ENCODE data around the gene LTBR.
A peak's percentile ranks its signal among the peaks of the same experiment; 100 is the strongest.

Gene LTBR

DNA sequence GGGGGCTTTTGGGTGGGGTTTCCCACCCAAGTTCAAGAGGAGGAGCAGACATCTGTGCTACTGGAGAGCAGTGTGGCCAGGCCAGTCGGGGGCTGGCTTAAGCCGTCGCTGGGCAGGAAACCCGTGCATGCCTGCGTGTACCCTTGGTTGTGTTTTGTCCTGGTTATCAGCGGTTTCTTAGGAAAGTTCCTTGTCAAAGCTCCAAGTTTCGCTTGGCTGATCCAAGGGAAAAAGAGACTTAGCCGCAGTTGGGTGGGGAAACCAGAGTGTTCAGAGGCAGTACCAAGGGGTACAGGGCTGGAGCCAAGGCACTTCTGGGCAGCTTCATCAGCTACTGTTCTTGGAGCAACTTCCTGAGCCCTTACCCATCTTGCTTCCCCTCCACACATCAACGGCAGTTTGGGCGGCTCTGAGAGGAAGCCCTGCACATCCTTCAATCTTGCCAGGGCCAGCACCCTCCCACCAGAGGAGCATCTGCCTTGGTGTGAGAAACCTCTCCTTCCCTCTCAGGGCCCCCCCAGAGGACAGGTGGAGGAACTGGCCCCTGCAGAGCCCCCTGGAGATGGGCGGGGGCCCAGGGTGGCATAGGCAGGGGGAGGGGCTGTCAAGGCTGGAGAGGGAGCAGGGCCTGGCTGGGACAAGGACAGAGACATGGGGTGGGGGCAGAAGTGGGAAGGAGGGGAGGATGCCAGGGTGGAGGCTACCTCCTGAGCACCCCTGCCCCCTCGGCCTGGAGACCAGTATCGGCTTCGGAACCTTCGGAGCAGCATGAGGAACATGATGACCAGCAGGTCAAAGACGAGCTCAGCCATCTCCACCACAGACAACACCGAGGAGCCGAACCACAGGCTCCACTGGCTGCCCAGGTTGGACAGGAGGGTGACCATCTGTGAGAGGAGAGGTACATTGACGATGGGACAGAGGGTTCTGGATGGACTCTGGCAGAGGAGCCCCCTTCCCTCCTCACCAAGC is 36.3 kb upstream of the LTBR start:
- DNase-seq, result peak; percentile 82

DNA sequence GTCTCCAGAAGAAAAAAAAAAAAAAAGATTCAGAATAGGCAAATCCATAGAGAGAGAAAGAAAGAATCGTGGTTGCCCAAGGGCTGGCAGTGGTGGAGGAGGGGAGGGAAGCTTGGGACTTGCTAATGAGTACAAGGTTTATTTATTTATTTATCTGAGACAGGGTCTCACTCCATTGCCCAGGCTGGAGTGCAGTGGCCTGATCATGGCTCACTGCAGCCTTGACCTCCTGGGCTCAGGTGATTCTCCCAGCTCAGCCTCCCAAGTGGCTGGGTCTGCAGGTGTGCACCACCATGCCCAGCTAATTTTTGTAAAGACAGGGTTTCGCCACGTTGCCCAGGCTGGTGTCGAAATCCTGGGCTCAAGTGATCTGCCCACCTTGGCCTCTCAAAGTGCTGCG is 32.3 kb upstream of the LTBR start:
- no peak for DNase-seq

DNA sequence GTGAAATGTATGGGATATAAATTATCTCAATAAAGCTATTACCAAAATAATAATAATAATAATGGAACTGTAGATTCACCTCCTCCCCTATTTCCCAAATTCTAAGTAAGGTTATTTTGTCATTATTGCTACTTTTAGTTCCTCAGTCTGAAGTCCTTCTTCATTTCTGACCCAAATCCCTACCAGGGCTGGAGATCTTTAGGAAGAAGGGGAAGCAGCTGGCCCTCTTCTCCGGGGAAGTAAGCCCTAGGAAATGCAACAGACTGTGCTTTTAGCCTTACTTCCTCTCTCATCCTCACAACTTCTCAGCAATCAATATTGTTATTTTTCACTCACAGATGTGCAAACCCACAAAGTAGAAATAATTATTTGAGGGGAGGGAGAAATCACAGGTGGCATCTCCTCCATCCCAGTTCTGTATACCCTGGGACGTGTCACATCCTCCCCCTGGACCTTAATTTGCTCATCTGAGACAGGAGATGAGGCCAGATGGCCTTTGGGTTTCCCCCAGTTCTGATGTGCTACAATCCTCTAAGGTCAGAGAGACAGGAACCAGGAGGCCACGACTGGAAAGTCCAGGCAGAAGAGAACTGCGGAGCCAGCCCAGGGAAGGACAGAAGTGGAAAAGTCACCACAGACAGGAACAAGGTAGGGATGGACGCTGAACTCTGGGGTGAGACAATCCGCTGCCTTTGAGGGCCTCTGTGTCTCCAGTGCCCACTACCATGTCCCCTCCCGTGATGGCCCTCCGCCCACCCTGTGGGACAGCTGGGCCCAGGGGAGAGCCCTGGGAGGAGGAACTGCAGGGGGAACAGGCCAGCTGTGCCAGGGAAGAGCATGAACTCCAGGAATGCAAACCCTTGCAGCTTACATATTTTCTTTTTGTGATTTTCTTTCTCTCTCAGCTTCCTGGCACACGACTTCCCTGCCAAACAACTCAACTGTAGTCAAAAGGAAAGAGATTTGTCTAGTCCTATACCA is 31.5 kb upstream of the LTBR start:
- DNase-seq, result no peak

DNA sequence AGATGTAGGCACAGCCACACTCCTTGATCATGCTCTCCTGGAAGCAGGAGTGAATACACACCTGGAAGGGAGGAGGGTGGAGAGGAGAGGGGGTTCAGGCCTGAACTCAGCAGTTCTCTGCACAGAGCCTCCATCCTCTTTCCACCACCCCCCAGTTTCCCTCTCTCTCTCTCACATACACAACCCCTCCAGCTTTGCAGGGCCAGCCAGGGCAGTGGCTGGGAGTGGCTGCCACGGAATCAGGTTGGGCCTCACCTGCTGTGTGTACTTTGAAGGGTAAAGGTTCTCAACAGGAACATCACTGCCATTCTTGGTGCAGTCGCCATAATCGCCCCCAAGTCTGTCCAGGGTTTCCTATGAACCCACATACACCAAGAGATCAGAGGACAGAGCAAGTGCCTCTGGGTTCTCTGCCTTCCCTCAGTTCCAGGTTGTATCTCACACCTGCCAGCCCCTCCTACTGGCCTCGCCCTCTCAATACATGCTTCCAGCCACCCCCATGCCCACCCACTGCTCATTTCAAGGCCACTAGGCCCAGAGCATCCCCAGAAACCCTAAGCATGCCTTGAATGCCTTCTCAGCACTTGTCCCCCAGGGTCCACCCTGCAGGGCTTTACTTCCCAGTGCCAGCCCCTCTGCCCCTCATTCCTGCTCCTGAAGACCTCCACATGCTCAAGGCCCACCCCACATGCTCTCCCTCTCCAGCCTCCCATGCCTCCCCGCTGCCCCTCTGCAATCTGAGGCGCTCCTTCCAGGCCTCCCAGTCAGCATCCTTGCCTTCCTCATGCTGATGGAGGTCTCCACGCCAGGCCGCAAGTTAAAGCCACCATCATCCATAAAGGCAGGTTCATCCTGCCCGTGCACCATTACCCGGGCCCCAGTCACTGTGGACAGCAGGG is 29.2 kb upstream of the LTBR start:
- no peak for DNase-seq

DNA sequence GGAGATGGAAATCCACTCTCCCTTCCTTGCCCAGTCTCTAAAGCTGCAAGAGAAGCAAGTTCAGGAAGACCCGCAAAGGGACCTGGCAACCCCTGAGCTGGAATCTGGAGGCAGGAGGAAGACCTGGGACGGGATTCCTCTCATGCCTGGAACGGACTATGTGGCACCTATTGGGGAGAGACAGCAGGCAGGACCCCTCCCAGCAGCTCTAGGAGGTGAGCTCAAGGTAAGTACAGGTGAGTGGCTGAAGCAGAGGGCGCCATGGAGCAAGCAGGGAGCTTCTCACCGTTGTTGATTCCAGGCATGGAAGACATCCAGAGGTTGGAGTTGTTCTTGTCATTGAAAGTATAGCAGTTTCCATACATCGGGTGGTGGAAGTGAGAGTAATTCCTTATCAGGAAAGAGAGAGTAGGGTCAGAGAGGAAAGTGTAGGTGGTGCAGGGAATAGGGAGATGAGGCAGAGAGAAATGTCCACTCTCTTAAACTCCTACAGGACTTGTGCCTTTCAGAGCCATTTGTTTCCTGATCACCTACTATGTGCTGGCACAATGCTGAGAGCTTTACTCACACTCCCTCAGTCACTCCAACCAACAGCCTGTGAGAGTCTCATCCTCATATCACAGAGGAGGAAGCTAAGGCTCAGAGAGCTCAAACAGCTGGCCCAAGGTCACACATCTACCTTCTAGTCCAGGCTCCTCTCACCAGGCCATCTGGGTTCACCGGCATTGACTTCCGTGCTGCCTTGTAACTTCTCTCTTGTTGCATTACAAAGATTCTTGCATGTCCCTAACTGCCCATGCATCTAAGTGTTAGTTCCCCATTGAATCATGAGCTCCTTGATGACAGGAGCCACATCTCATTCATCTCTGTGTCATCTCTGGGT is 28.2 kb upstream of the LTBR start:
- DNase-seq, result no peak

DNA sequence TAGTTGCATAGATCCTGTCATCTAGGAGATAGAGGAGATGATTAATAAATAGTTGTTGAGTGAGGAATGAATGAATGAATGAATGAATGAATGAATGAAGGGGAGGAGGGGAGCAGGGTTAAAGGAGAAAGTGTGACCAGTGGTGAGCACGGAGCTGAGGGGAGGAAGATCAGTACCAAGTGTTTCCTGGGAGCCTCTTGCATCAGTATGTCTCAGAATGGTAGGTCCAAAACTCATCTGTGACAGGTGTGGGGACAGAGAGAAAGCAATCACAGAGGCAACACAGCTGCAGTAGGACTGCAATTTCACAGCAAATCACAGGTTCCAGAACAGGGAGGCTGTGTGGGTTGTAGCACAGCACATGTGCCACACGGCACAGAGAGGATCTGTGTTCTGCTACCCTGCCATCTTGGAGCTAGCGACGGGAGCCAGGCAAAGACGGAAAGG is 27.6 kb upstream of the LTBR start:
- DNase-seq, result no peak

DNA sequence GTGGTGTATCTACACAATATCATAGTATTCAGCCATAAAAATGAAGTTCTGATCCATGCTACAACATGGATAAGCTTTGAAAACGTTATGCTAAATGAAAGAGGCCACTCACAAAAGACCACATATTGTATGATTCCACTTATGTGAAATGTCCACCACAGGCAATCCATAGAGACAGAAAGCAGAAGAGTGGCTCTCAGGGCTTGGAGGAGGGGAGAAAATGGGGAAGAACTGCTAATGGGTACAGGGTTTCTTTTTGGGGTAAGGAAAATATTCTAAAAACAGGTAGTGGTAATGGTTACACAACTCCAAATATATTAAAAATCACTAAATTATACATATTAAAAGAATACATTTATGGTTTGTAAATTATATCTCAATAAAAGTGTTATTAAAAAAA is 25.1 kb upstream of the LTBR start:
- no peak for DNase-seq

DNA sequence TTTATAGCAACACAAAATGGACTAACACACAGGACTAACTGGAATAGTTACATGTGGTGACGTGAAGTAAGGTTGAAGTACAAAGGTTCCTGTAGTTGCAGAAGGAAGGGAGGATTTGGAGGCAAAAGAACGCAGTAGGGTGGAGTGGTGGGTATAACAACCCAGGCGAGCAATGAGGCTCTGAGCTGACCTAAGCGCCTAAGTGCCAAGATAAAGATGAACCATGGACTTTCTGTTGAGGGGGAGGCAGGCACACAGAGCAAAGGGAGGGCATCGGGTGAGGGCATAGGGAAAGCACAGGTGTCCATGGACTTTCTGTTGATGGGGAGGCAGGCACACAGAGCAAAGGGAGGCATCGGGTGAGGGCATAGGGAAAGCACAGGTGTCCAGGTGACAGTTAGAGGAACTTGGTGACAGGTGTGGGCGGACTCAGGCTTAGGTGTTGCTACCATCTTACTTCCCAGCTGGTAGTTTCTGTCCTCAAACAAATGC is 23.8 kb upstream of the LTBR start:
- DNase-seq, result no peak

DNA sequence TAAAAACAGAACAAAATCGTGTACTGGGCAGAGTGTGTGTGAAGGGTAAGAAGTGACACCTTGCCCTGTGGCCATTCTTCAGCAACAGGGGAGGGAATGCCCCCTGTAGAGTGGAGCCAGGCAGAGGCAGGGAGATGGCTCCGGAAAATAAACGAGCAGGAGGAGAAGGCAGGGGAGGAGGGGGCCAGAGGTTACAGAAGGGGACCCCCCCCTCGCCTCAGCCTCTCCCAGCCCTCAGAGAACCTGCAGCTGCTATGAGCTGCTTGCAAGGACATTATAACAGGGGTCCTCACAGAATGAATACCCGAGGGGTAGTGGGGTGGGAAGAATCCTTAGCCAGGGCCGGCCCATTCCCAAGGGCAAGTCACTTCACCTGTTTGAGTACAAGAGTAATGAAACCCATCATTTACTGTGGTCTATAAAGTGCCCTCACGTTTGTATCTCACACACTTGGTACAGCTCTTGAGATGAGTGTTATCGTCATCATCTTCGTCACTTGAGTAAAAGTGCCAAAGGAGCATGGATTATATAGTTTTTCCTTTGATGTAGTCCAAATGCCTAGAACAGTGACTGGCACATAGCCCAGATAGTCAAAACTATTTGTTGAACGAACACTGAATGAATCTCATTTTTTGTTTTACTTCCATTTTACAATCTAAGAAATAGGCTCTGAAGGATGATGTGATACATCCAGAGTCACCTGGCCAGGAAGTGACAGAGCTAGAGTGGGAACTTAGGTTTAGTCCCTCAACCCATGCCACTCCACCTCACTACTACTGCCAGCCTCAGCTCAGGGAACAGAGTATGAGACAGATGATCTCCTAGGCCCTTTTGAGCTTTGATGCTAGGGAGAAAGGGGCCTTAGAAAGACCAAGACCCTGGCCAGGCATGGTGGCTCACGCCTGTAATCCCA is 23.1 kb upstream of the LTBR start:
- DNase-seq, result no peak

DNA sequence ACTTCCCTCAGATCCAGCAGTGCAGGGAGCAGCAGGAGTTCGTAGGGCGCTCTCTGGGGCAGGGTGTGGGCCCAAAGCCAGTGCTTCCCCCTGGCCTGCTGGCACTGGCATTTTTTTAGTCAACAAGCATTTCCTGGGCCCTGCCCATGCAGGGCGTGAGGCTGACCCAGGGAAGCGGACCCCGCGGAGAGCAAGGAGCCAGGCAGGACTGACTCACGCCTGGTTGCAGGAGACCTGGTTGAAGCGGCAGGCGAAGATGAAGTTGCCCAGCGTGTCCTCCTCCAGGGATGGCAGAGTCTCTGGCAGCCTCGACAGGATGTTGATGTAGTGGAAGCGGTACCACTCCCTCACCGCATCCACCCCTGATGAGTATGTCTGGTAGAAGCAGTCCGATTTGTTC is 22.1 kb upstream of the LTBR start:
- DNase-seq, result no peak

DNA sequence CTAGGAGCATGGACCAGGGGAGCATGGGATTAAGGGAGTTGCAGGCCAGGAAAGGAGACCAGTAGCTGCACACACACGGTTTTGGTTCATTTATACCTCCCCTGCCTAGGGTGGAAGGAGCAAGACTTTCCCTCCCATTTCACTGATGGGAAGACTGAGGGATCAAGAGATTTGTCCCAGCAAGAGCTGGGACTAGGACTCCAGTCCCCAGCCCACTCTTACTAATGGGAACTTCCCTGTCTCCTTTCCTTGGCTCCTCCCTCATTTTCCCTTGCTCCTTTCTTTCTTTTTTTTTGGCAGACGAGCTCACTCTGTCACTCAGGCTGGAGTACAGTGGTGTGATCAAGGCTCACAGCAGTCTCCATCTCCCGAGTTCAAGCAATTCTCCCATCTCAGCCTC is 21.6 kb upstream of the LTBR start:
- DNase-seq, result no peak

DNA sequence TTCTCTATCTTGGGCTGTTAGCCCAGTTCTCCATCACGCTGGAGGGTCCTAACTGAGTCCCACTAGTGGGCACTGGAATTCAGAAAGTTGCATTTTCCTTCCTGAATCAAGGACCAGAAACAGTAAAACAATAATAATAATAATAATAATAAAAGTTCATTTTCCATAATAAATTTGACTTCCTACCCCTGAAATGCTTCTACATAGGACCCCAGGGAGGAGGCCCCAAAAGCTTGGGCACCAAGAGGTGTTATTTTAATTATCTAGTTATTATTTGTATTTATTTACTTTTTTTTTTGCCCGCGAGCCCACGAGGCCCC is 21.0 kb upstream of the LTBR start:
- DNase-seq, result no peak

DNA sequence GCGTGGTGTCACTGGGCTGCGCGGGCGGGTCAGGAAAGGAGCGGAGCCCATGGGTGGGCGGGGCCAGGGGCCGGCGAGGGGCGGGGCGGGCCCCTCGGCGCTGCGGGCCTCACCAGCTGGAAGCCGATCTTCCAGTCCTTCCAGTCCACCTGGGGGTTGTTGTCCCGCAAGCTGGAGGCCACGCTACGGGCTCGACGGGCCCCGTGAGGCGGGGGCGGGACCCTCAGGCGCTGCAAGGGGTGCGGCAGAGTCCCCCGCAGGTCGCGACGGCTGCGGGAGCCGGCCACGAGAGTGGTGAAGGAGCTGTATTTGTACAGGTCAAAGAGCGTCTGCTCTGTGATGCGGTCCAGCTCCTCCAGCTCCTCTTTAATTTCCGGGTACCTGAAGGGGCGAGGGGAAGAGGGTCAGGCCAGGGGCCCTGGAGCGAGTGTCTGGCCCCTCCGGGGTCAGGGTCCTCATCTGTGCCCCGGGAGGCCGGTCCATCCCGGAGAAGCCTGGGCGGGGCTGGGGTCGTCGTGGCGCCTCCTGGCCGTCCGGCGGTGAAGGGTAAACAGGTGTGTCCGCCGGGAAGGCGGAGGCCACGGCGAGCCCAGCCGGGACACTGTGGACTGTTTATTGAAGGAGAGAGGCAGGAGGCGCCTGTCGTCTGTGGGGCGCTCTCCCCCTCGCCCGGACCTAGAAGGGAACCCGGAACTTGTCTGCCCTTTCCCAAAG is 20.5 kb upstream of the LTBR start:
- DNase-seq, result no peak

DNA sequence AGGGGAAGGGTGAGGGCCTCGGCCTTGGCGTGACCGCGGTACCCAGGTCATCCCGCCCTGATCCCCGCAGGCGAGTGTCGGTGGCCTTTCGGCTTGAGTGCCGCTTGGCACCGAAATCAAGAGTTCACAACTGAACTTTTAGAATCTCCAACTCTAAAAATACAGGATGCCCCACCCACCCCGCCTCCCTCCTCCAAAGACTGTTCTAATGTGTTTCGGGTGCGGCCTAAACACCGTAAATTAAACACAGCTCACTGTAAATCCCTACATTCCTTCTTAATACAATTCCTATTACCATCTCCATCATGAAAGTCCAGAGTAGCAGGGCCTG is 20.0 kb upstream of the LTBR start:
- no peak for DNase-seq

DNA sequence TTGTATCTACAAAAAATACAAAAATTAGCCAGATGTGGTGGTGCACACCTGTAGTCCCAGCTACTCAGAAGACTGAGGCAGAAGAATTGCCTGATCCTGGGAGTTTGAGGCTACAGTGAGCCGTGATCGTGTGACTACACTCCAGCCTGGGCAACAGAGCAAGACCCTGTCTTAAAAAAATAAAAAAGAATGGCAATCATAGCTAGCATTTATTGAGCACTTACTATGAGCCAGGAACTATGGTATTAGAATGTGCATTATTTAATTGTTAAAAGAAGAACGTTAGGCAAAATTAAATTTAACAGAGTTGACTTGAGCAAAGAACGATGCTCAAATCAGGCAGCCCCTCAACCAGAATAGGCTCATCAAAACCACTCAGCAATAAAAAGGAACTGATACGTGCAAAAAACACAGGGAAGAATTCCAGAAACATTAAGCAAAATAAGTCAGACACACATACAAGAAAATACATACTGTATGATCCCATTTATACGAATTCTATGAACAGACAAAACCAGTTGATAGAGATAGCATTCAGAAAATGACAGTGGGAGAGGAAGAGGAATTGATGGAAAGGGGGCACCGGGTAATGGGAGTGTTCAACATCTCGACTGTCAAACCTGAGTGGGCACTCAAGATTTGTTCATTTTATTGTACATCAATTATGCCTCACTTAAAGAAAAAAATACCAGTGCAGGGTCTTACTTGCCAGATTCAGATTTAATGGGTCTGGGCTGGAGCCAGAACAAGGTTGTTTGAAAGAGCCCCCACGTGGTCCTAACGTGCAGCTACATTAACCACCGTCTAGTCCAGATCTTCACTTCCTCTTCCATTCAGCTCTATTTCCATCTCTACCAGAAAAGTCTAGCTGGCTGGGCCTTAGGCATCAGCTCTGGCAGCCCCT is 16.6 kb upstream of the LTBR start:
- peak; percentile 73 for DNase-seq

DNA sequence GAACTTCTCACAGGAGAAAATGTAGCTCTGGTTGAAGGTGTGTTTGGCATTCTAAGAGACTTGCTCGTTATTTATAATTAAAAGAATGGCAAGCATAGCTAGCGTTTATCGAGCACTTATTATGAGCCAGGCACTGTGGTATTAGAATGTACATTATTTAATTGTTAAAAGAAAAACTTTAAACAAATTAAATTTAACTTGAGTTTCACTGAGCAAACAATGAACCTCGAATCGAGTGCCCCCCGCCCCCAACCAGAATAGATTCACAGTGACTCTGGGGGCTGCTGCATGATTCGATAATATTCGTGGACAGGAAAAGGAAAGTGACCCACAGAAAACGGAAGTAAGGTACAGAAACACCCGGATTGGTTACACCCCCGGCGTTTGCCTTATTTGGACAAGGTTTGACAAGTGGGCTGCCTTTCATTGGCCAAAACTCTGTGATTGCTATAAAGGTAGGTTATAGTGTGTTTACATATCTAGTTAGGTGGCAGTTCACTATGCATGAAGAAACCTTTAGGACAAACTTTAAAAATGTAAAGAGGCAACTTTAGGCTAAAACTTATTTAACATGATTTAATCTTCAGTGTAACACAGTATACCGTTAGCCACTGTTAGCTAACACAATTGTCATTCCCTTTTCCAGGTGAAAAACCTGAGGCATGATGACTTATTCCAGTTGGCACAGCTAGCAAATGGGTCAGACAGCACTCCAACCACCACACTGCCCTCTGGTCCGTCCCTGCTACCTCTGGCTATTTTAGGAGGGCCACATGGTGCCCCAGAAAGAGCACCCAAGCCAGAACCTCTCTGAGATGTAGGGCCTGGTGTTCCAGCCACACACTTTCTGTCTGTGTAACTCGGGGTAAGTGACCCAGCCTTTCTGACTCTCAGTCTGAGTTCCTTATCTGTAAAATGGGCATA is 15.7 kb upstream of the LTBR start:
- DNase-seq, result peak; percentile 52

DNA sequence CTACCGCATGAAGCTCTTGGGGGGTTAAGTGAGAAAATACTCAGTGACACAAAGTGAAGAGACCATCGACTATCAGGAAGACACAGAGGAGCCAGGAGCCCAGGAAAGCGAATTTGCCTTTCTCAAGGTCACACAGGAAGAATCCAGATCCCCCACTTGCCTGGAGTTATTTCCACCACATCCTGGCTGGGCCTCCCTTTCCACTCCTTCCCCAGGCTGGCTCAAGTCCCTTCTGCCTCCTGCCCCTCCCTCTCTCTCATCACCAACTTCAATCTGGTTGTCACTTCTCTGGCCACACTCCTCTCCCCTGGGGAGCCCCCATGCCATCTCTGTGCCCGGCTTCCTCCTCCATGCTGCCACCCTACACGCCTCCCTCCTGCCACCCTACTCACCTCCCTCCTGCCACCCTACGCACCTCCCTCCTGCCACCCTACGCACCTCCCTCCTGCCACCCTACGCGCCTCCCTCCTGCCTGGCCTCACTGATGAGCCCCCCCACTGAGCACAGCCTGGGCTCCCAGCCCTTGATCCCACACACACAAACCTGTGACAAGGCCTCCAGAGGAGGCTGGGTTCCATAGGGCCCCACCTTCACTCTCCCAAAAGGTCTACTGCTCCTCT is 14.9 kb upstream of the LTBR start:
- DNase-seq, result no peak
